ENCODE measurements around the gene ARFGAP3.

The ARFGAP3 gene

GRCh38 chr22:42893371-42894150, 36.5 kb upstream of the ARFGAP3 start:
- H3K4me2 ChIP-seq (ENCODE audit: low read depth, low read length, poor library complexity, severe bottlenecking) = no peak overlapping the region
- peaks cover 44% of the 10 kb centered on the region; the same call in 1 of the 2 replicates for H3K36me3 ChIP-seq (ENCODE audit: insufficient read depth, low read length)
- H3K4me3 ChIP-seq (ENCODE audit: low read length, poor library complexity, severe bottlenecking) = no peak overlapping the region
- peaks cover 3% of the 10 kb centered on the region; the same call in 1 of the 2 replicates for H3F3A ChIP-seq (ENCODE audit: low read depth)
- H3K9ac ChIP-seq (ENCODE audit: low read depth, low read length, poor library complexity, severe bottlenecking) = no peak overlapping the region
- H4K20me1 ChIP-seq (ENCODE audit: insufficient read depth, low read length, poor library complexity, severe bottlenecking) = peaks cover 10% of the 10 kb centered on the region
- TF ChIP-seq CTCF (conservative IDR thresholded peaks at IDR 0.05; ENCODE audit: low read length) = no peak
- no peak for TF ChIP-seq EZH2phosphoT487 (IDR thresholded peaks at IDR 0.05; ENCODE audit: borderline replicate concordance)
- peaks cover 15% of the 10 kb centered on the region; the same call in 1 of the 2 replicates for H3K79me2 ChIP-seq (ENCODE audit: insufficient read depth, low read length)
- H3K4me1 ChIP-seq (ENCODE audit: insufficient read depth, low read length, poor library complexity, severe bottlenecking) = peaks cover 10% of the 10 kb centered on the region
- H3K27me3 ChIP-seq (ENCODE audit: insufficient read depth, low read length, poor library complexity, severe bottlenecking) = no peaks in the 10 kb centered on the region
- H3K9me2 ChIP-seq (replicated peaks; ENCODE audit: low read depth, low read length) = no peaks in the 10 kb centered on the region
- no peaks in the 10 kb centered on the region for H3K9me3 ChIP-seq (ENCODE audit: insufficient read depth, low read depth, low read length)
- no peak overlapping the region for H2AFZ ChIP-seq (ENCODE audit: low read length)

GRCh38 chr22:42892571-42893316, 35.7 kb upstream of the ARFGAP3 start:
- Histone ChIP-seq H3K27me3 (ENCODE audit: insufficient read depth, low read length, poor library complexity, severe bottlenecking) (no peaks in the 10 kb centered on the region), H4K20me1 (ENCODE audit: insufficient read depth, low read length, poor library complexity, severe bottlenecking) (peaks cover 10% of the 10 kb centered on the region), H3K9ac (ENCODE audit: low read depth, low read length, poor library complexity, severe bottlenecking) (no peak overlapping the region), H3K9me2 (replicated peaks; ENCODE audit: low read depth, low read length) (no peaks in the 10 kb centered on the region), H3K4me2 (ENCODE audit: low read depth, low read length, poor library complexity, severe bottlenecking) (no peak overlapping the region), H3K9me3 (ENCODE audit: insufficient read depth, low read depth, low read length) (no peaks in the 10 kb centered on the region), H3K36me3 (ENCODE audit: insufficient read depth, low read length) (peaks cover 53% of the 10 kb centered on the region; the same call in 1 of the 2 replicates), H3K4me1 (ENCODE audit: insufficient read depth, low read length, poor library complexity, severe bottlenecking) (peaks cover 10% of the 10 kb centered on the region), H2AFZ (ENCODE audit: low read length) (no peak overlapping the region), H3K4me3 (ENCODE audit: low read length, poor library complexity, severe bottlenecking) (no peak overlapping the region), H3F3A (ENCODE audit: low read depth) (peaks cover 3% of the 10 kb centered on the region; the same call in 1 of the 2 replicates), H3K79me2 (ENCODE audit: insufficient read depth, low read length) (peaks cover 12% of the 10 kb centered on the region; the same call in 1 of the 2 replicates)
- TF ChIP-seq CTCF (conservative IDR thresholded peaks at IDR 0.05; ENCODE audit: low read length) (no peak), EZH2phosphoT487 (IDR thresholded peaks at IDR 0.05; ENCODE audit: borderline replicate concordance) (no peak)

GRCh38 chr22:42892156-42892555, 35.1 kb upstream of the ARFGAP3 start:
- Histone ChIP-seq H2AFZ (ENCODE audit: low read length) (no peak overlapping the region), H4K20me1 (ENCODE audit: insufficient read depth, low read length, poor library complexity, severe bottlenecking) (peaks cover 10% of the 10 kb centered on the region), H3K4me3 (ENCODE audit: low read length, poor library complexity, severe bottlenecking) (no peak overlapping the region), H3K36me3 (ENCODE audit: insufficient read depth, low read length) (peaks cover 58% of the 10 kb centered on the region; the same call in 1 of the 2 replicates), H3K9me3 (ENCODE audit: insufficient read depth, low read depth, low read length) (no peaks in the 10 kb centered on the region), H3F3A (ENCODE audit: low read depth) (peaks cover 3% of the 10 kb centered on the region; the same call in 1 of the 2 replicates), H3K4me2 (ENCODE audit: low read depth, low read length, poor library complexity, severe bottlenecking) (no peak overlapping the region), H3K4me1 (ENCODE audit: insufficient read depth, low read length, poor library complexity, severe bottlenecking) (peaks cover 10% of the 10 kb centered on the region), H3K9ac (ENCODE audit: low read depth, low read length, poor library complexity, severe bottlenecking) (no peak overlapping the region), H3K79me2 (ENCODE audit: insufficient read depth, low read length) (peaks cover 8% of the 10 kb centered on the region; the same call in 1 of the 2 replicates), H3K27me3 (ENCODE audit: insufficient read depth, low read length, poor library complexity, severe bottlenecking) (no peaks in the 10 kb centered on the region), H3K9me2 (replicated peaks; ENCODE audit: low read depth, low read length) (no peaks in the 10 kb centered on the region)
- TF ChIP-seq CTCF (conservative IDR thresholded peaks at IDR 0.05; ENCODE audit: low read length) = no peak
- TF ChIP-seq EZH2phosphoT487 (IDR thresholded peaks at IDR 0.05; ENCODE audit: borderline replicate concordance) = no peak

All from Loucy (cell line).